NB4 (cell line): ENCODE data around the gene RBBP8NL.

Experiments
- MAX ChIP-seq: IDR thresholded peaks from 2 replicates; pipeline ENCODE4 v1.6.1; 2011; ENCODE audit warnings: low read depth, low read length
- MYC ChIP-seq: IDR thresholded peaks from 2 replicates; pipeline ENCODE4 v1.6.1; 2011; ENCODE audit warnings: low read depth, low read length
- POLR2A ChIP-seq: IDR thresholded peaks from 2 replicates; pipeline ENCODE4 v1.6.1; 2011; ENCODE audit warnings: mild to moderate bottlenecking; ENCODE audit not compliant: insufficient read length; ENCODE audit errors: extremely low read depth
- TF ChIP-seq, protein P1 (sequence below): IDR thresholded peaks from one replicate; pipeline ENCODE4 v1.5.1; 2012; ENCODE audit warnings: low read depth, low read length

DNA sequence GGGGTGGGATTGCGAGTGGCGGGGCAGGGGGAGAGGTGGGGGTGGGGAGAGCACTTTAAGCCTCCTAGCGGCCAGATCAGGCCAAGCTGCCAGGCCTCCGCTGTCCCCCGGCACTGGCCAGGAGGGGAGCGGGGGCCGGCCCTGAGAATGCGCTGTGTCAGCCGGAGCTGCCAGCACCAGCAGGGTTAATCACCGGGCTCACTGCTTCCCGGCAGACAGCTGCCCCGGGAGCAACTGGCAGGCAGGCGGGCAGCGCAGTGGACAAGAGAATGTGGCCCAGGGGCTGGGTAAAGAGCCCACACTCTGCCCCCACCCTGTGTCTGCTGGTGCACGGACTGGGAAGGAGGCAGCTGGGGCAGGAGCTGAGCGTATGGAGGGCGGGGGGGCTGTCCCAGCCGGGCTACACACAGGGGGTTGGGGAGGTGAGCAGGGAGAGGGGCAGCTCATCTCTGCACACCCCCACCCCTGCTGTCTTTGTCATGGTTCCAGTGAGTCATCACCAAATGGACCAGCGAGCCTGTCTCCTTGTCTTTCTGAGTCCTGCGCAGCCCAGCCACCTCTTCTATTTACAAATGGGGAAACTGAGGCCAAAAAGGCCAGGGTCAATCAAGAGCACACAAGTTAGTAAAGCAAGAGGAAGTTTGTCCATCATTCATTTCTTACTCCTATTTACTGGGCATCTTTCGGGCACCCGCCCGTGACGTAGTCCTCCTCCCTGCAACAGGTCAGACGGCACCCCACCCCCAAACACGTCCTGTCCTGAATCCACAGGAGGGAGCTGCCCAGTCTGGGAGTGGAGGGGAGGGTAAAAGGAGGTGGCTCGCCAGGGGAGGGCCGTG is 58.1 kb downstream of the RBBP8NL start:
- TF ChIP-seq POLR2A (no peak), MYC (no peak), MAX (no peak)
- TF ChIP-seq, protein P1, sequence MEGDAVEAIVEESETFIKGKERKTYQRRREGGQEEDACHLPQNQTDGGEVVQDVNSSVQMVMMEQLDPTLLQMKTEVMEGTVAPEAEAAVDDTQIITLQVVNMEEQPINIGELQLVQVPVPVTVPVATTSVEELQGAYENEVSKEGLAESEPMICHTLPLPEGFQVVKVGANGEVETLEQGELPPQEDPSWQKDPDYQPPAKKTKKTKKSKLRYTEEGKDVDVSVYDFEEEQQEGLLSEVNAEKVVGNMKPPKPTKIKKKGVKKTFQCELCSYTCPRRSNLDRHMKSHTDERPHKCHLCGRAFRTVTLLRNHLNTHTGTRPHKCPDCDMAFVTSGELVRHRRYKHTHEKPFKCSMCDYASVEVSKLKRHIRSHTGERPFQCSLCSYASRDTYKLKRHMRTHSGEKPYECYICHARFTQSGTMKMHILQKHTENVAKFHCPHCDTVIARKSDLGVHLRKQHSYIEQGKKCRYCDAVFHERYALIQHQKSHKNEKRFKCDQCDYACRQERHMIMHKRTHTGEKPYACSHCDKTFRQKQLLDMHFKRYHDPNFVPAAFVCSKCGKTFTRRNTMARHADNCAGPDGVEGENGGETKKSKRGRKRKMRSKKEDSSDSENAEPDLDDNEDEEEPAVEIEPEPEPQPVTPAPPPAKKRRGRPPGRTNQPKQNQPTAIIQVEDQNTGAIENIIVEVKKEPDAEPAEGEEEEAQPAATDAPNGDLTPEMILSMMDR: no peak
